ENCODE measurements around the gene LHX1. TPM values are rescaled to one million over a fixed set of nuclear protein-coding genes. Genes with fewer than 3 reads are reported as not detected.

LHX1 gene
- total RNA-seq, 2 experiments from 2014 or later: not detected

DNA sequence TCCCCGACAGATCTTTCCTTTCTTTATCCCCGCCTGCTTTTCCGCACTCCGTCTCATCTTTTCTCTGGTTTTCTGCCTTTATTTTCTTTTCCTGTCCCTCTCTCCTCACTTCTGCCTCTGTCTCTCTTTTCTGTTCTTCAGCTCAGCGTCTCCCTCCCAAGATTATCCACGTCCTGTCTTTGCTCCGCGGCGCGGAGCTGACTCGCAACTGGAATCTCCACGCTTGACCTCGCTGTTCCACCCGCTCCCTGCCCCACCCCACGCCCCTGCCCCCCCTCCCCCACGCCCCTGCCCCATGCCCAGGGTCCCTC is 4.9 kb upstream of the LHX1 start:
- Histone ChIP-seq H3K27me3 (ENCODE audit: control insufficient read depth in 1 of 2, insufficient read depth in 2 of 2, low read length in 2 of 2) (peaks cover 96 to 98% of the 10 kb centered on the region in 2 experiments), H3K36me3 (ENCODE audit: insufficient read depth, low read length) (no peaks in the 10 kb centered on the region), H3K27ac (ENCODE audit: low read depth in 1 of 2, low read length in 2 of 2) (no peak overlapping the region), H3K9me3 (ENCODE audit: control insufficient read depth in 1 of 2, insufficient read depth in 1 of 2, low read length in 2 of 2) (peaks cover 0 to 40% of the 10 kb centered on the region in 2 experiments), H3K4me3 (ENCODE audit: low read length) (no peak overlapping the region), H3K4me1 (ENCODE audit: insufficient read depth, low read length) (peaks cover 66% of the 10 kb centered on the region)
- no peak for DNase-seq
- intact Hi-C loops (cut with DNase I, micrococcal nuclease): loop anchor here in 1 of 2 experiments (2.0 kb wide), 1 partner anchor 16 kb away; the partner anchor contains the start of gene AATF
- POLR2A ChIA-PET: interaction anchor here (1.1 kb wide), 1 partner anchor 9 kb away, joined by 3 read pairs; no protein-coding TSS in a partner anchor
- peaks cover 97% of the 10 kb centered on the region for H3K27me3 Mint-ChIP-seq
- CTCF ChIA-PET: no interaction called here
- H3K36me3 Mint-ChIP-seq (ENCODE audit: low read depth): no peaks in the 10 kb centered on the region
- no peak overlapping the region for H3K27ac Mint-ChIP-seq
- no peak for TF ChIP-seq CTCF (IDR thresholded peaks at IDR 0.05)
- peaks cover 71% of the 10 kb centered on the region for H3K4me1 Mint-ChIP-seq (ENCODE audit: low read depth)
- H3K9me3 Mint-ChIP-seq: no peaks in the 10 kb centered on the region
- no peak for ATAC-seq (ENCODE audit: poor library complexity)
- H3K4me3 Mint-ChIP-seq: peak overlapping the region; percentile 61

DNA sequence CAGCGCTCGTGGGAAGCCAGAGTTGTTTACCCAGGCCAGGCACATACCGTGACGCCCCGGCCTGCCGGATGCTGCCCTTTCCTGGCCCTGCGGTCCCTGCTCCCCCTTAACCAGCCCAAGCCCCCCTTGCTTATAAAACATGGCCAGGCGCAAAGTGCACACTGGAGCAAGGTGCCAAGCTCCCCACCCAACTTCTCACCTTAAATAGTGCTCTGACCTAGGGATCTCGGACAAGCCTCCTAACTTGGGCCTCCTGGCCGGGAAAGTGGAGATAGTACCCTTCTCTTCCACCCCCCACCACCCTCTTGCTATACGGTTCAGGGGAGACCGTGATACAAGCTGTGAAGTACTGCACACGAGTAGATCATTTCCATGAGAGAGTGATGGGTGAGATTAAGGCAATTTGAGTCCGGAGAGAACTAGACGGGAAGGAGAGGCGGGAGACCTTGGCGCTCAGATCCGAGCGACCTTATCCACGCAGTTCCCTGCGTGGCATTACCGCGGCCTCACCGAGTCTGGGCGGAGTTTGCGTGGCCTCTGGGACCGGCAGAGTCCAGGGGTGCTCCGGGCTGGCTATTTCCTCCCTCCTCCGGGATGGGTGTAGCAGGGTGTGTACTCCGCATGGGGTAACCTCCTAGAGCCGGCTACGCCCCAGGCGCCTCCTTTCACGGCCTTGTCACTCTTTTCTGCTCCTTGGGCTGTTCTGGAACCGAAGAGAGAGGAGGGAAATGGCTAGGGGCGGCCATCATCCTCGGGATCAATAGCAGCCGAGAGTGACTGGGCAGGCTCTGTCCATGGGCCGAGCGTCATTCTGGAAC is 4.4 kb upstream of the LHX1 start:
- no peaks in the 10 kb centered on the region for H3K9me3 Mint-ChIP-seq
- H3K27ac Mint-ChIP-seq: peak overlapping the region; percentile 16
- Histone ChIP-seq H3K27me3 (ENCODE audit: control insufficient read depth in 1 of 2, insufficient read depth in 2 of 2, low read length in 2 of 2) (peaks cover 96 to 98% of the 10 kb centered on the region in 2 experiments), H3K9me3 (ENCODE audit: control insufficient read depth in 1 of 2, insufficient read depth in 1 of 2, low read length in 2 of 2) (peaks cover 0 to 44% of the 10 kb centered on the region in 2 experiments), H3K4me1 (ENCODE audit: insufficient read depth, low read length) (peaks cover 71% of the 10 kb centered on the region), H3K36me3 (ENCODE audit: insufficient read depth, low read length) (no peaks in the 10 kb centered on the region), H3K4me3 (ENCODE audit: low read length) (no peak overlapping the region), H3K27ac (ENCODE audit: low read depth in 1 of 2, low read length in 2 of 2) (no peak overlapping the region)
- ChIA-PET POLR2A (interaction anchor here (2.5 kb wide), 1 partner anchor 16 kb away, joined by 13 read pairs; the partner anchor contains the start of gene AATF), CTCF (no interaction called here)
- H3K36me3 Mint-ChIP-seq (ENCODE audit: low read depth): no peaks in the 10 kb centered on the region
- intact Hi-C loops (cut with DNase I, micrococcal nuclease): loop anchor here in 1 of 2 experiments (2.0 kb wide), 1 partner anchor 16 kb away; the partner anchor contains the start of gene AATF
- ATAC-seq (ENCODE audit: poor library complexity) (no peak), DNase-seq (peak in 2 of 14 experiments; percentile 26 to 28)
- peaks cover 76% of the 10 kb centered on the region for H3K4me1 Mint-ChIP-seq (ENCODE audit: low read depth)
- TF ChIP-seq CTCF (IDR thresholded peaks at IDR 0.05): no peak
- H3K27me3 Mint-ChIP-seq: peaks cover 97% of the 10 kb centered on the region
- peak overlapping the region; percentile 80 for H3K4me3 Mint-ChIP-seq

- no peak overlapping the region for H3K27ac ChIP-seq (ENCODE audit: low read depth in 1 of 2, low read length in 2 of 2)
- no peaks in the 10 kb centered on the region for H3K9me3 Mint-ChIP-seq
- H3K4me1 ChIP-seq (ENCODE audit: insufficient read depth, low read length): peaks cover 71% of the 10 kb centered on the region
- peak overlapping the region; percentile 34 for H3K27ac Mint-ChIP-seq
- H3K27me3 Mint-ChIP-seq: peaks cover 97% of the 10 kb centered on the region
- DNase-seq: peak in 1 of 14 experiments; percentile 23
- TF ChIP-seq CTCF (IDR thresholded peaks at IDR 0.05): no peak
- peaks cover 75% of the 10 kb centered on the region for H3K4me1 Mint-ChIP-seq (ENCODE audit: low read depth)
- no peaks in the 10 kb centered on the region for H3K36me3 Mint-ChIP-seq (ENCODE audit: low read depth)
- peaks cover 96 to 99% of the 10 kb centered on the region in 2 experiments for H3K27me3 ChIP-seq (ENCODE audit: control insufficient read depth in 1 of 2, insufficient read depth in 2 of 2, low read length in 2 of 2)
- peak overlapping the region; percentile 65 for H3K4me3 Mint-ChIP-seq
- H3K36me3 ChIP-seq (ENCODE audit: insufficient read depth, low read length): no peaks in the 10 kb centered on the region
- peaks cover 0 to 51% of the 10 kb centered on the region in 2 experiments for H3K9me3 ChIP-seq (ENCODE audit: control insufficient read depth in 1 of 2, insufficient read depth in 1 of 2, low read length in 2 of 2)
- intact Hi-C loops (cut with DNase I, micrococcal nuclease): loop anchor here in 1 of 2 experiments (2.0 kb wide), 1 partner anchor 15 kb away; the partner anchor contains the start of gene AATF
- ChIA-PET CTCF (no interaction called here), POLR2A (interaction anchor here (0.6 to 2.5 kb wide), 3 partner anchors 15 to 211 kb away, joined by 3 to 13 read pairs (median 3); partner anchors contain the start of gene AATF)
- ATAC-seq (ENCODE audit: poor library complexity): no peak
- H3K4me3 ChIP-seq (ENCODE audit: low read length): no peak overlapping the region
Observed at GRCh38 chr17:36933512-36934143, 3.6 kb upstream of the LHX1 start.

Data from CD4-positive, alpha-beta T cell (primary cell).